HUES64 (cell line): ENCODE results near the gene GOSR1.
"Not testable (repeated sequence)": the region's sequence is repeated elsewhere in the genome, so short reads cannot be mapped to it uniquely, and the experiment has no call there.

ENCODE experiments used
- H3K27ac ChIP-seq: 2 replicates; pipeline ENCODE4 v1.7.0; 2013; ENCODE audit warnings: low read depth, low read length, inconsistent platforms
- H3K27me3 ChIP-seq: 2 replicates; pipeline ENCODE4 v1.6.1; 2013; ENCODE audit warnings: mild to moderate bottlenecking, low read length; ENCODE audit not compliant: insufficient read depth
- H3K36me3 ChIP-seq: 2 replicates; pipeline ENCODE4 v1.6.1; 2013; ENCODE audit warnings: mild to moderate bottlenecking, low read length; ENCODE audit not compliant: insufficient read depth
- H3K4me1 ChIP-seq: 2 replicates; pipeline ENCODE4 v1.6.1; 2013; ENCODE audit warnings: mild to moderate bottlenecking, low read length, moderate library complexity; ENCODE audit not compliant: insufficient read depth
- H3K4me3 ChIP-seq: 2 replicates; pipeline ENCODE4 v1.5.1; 2013; ENCODE audit warnings: mild to moderate bottlenecking, low read length, moderate library complexity
- H3K9ac ChIP-seq: 2 replicates; pipeline ENCODE4 v1.6.1; 2013; ENCODE audit warnings: mild to moderate bottlenecking, low read depth, low read length
- H3K9me3 ChIP-seq: 2 replicates; pipeline ENCODE4 v1.6.1; 2013; ENCODE audit warnings: low read depth, low read length; ENCODE audit not compliant: insufficient read depth
- WGBS: fragments of 150-250, 120-280 bp; methylation state at CpG from one replicate; pipeline ENCODE4 v1.1.7; 2013; ENCODE audit warnings: missing lambda C conversion rate; 5-methylcytosine and 5-hydroxymethylcytosine counted together

Gene GOSR1

GRCh38 chr17:30564422-30565072 is 87.3 kb downstream of the GOSR1 start:
- H3K27me3 ChIP-seq, H3K9me3 ChIP-seq, H3K4me1 ChIP-seq, H3K4me3 ChIP-seq, H3K36me3 ChIP-seq, H3K9ac ChIP-seq, H3K27ac ChIP-seq: not testable (repeated sequence)
- WGBS = 72% methylated on average over 12 of the region's 13 CpGs

- Histone ChIP-seq H3K9me3 (no peaks in the 10 kb centered on the region), H3K36me3 (no peaks in the 10 kb centered on the region), H3K27me3 (no peaks in the 10 kb centered on the region), H3K9ac (no peak overlapping the region), H3K4me3 (no peak overlapping the region), H3K27ac (no peak overlapping the region), H3K4me1 (no peaks in the 10 kb centered on the region)
- 76% methylated on average over 9 of the region's 9 CpGs for WGBS
Measured at GRCh38 chr17:30565073-30565935, 88.1 kb downstream of the GOSR1 start.

GRCh38 chr17:30566104-30566503 is 88.9 kb downstream of the GOSR1 start:
- 78% methylated on average over 4 of the region's 4 CpGs for WGBS
- not testable (repeated sequence) for H3K4me1 ChIP-seq, H3K27ac ChIP-seq

GRCh38 chr17:30566516-30567225 is 89.5 kb downstream of the GOSR1 start:
- not testable (repeated sequence) for H3K9me3 ChIP-seq, H3K9ac ChIP-seq, H3K4me1 ChIP-seq, H3K4me3 ChIP-seq, H3K36me3 ChIP-seq, H3K27ac ChIP-seq, H3K27me3 ChIP-seq
- 89% methylated on average over 9 of the region's 10 CpGs for WGBS

More at GRCh38 chr17:30566104-30566503, 88.9 kb downstream of the GOSR1 start:
- H3K4me3 ChIP-seq, H3K27me3 ChIP-seq, H3K9ac ChIP-seq, H3K9me3 ChIP-seq, H3K36me3 ChIP-seq: not testable (repeated sequence)

GRCh38 chr17:30567231-30568116 is 90.3 kb downstream of the GOSR1 start:
- H3K4me1 ChIP-seq = no peaks in the 10 kb centered on the region
- no peak overlapping the region for H3K27ac ChIP-seq
- 90% methylated on average over 17 of the region's 17 CpGs for WGBS
- H3K9me3 ChIP-seq = no peaks in the 10 kb centered on the region
- H3K27me3 ChIP-seq = no peaks in the 10 kb centered on the region
- H3K4me3 ChIP-seq = no peak overlapping the region
- no peaks in the 10 kb centered on the region for H3K36me3 ChIP-seq
- H3K9ac ChIP-seq = no peak overlapping the region

GRCh38 chr17:30568117-30568430 is 90.9 kb downstream of the GOSR1 start:
- H3K9ac ChIP-seq = no peak overlapping the region
- 91% methylated on average over 8 of the region's 8 CpGs for WGBS
- no peaks in the 10 kb centered on the region for H3K4me1 ChIP-seq
- H3K27me3 ChIP-seq = no peaks in the 10 kb centered on the region
- H3K27ac ChIP-seq = no peak overlapping the region
- no peak overlapping the region for H3K4me3 ChIP-seq
- no peaks in the 10 kb centered on the region for H3K36me3 ChIP-seq
- H3K9me3 ChIP-seq = no peaks in the 10 kb centered on the region

- not testable (repeated sequence) for H3K27ac ChIP-seq, H3K36me3 ChIP-seq, H3K9ac ChIP-seq, H3K4me3 ChIP-seq, H3K9me3 ChIP-seq, H3K27me3 ChIP-seq, H3K4me1 ChIP-seq
- 91% methylated on average over 11 of the region's 12 CpGs for WGBS
Measured at GRCh38 chr17:30569531-30570175, 92.4 kb downstream of the GOSR1 start.

GRCh38 chr17:30570191-30570590 is 93.0 kb downstream of the GOSR1 start:
- H3K27ac ChIP-seq = no peak overlapping the region
- H3K36me3 ChIP-seq = no peaks in the 10 kb centered on the region
- WGBS = 65% methylated on average over 2 of the region's 2 CpGs
- no peak overlapping the region for H3K4me3 ChIP-seq
- no peak overlapping the region for H3K9ac ChIP-seq
- peaks cover 3% of the 10 kb centered on the region for H3K4me1 ChIP-seq
- H3K9me3 ChIP-seq = no peaks in the 10 kb centered on the region
- H3K27me3 ChIP-seq = no peaks in the 10 kb centered on the region

GRCh38 chr17:30570596-30571265 is 93.5 kb downstream of the GOSR1 start:
- H3K4me3 ChIP-seq = no peak overlapping the region
- H3K36me3 ChIP-seq = no peaks in the 10 kb centered on the region
- peaks cover 3% of the 10 kb centered on the region for H3K4me1 ChIP-seq
- H3K27ac ChIP-seq = no peak overlapping the region
- H3K27me3 ChIP-seq = no peaks in the 10 kb centered on the region
- H3K9me3 ChIP-seq = no peaks in the 10 kb centered on the region
- no peak overlapping the region for H3K9ac ChIP-seq
- WGBS = 72% methylated on average over 9 of the region's 9 CpGs

- not testable (repeated sequence) for H3K9ac ChIP-seq, H3K9me3 ChIP-seq, H3K4me1 ChIP-seq, H3K27me3 ChIP-seq, H3K27ac ChIP-seq, H3K4me3 ChIP-seq, H3K36me3 ChIP-seq
- 93% methylated on average over 14 of the region's 14 CpGs for WGBS
Measured at GRCh38 chr17:30571404-30571803, 94.2 kb downstream of the GOSR1 start.
